Measurements from ENCODE around the gene CALHM6. TPM values are rescaled to one million over a fixed set of nuclear protein-coding genes. Genes with fewer than 3 reads are reported as not detected.

Gene CALHM6
- total and polyA plus RNA-seq, 9 of the 15 experiments (the other 6 are each of a cell fraction or from before 2014, with no cell fraction given): 0.24 TPM; not detected in 8

DNA sequence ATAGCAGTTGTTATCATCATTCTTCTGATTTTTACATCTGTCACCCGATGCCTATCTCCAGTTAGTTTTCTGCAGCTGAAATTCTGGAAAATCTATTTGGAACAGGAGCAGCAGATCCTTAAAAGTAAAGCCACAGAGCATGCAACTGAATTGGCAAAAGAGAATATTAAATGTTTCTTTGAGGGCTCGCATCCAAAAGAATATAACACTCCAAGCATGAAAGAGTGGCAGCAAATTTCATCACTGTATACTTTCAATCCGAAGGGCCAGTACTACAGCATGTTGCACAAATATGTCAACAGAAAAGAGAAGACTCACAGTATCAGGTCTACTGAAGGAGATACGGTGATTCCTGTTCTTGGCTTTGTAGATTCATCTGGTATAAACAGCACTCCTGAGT, 2.1 kb downstream of the CALHM6 start:
- peaks cover 10 to 12% of the 10 kb centered on the region in 2 experiments; a peak in 4 of 5 replicates for H3K4me1 ChIP-seq (replicated peaks in 1 of 2; ENCODE audit: control insufficient read depth in 2 of 2, insufficient read depth in 2 of 2, low read length in 2 of 2)
- WGBS (ENCODE audit: insufficient coverage, low coverage, missing lambda C conversion rate): 32% methylated on average over 4 of the region's 4 CpGs
- H3K4me2 ChIP-seq (ENCODE audit: insufficient read depth, low read length): no peak overlapping the region
- H3K9ac ChIP-seq (ENCODE audit: insufficient read depth in 1 of 2, low read depth in 2 of 2, low read length in 2 of 2): no peak overlapping the region
- no peaks in the 10 kb centered on the region for H4K20me1 ChIP-seq (replicated peaks; ENCODE audit: control insufficient read depth, insufficient read depth, low read length)
- H2AFZ ChIP-seq (ENCODE audit: low read depth, low read length): no peak overlapping the region
- intact Hi-C loops (cut with micrococcal nuclease): no loop called here
- no peak for DNase-seq (ENCODE audit: extremely low read depth in 1 of 4, low spot score in 3 of 4)
- ChIA-PET CTCF (ENCODE audit: low intra/inter-chr PET ratio) (no interaction called here), POLR2A (no interaction called here)
- no peak overlapping the region for H3K4me3 ChIP-seq
- no peak for FAIRE-seq
- no peak overlapping the region for H3K27ac ChIP-seq (ENCODE audit: extremely low read depth, low read depth, low read length)
- in situ Hi-C loops (cut with MboI): no loop called here
- H3K9me3 ChIP-seq (replicated peaks; ENCODE audit: control insufficient read depth, insufficient read depth, low read depth, low read length): no peaks in the 10 kb centered on the region
- H3K27me3 ChIP-seq (ENCODE audit: control insufficient read depth in 2 of 2, insufficient read depth in 2 of 2, low read length in 2 of 2): peaks cover 0 to 6% of the 10 kb centered on the region in 2 experiments; a peak in 1 of 5 replicates
- no peaks in the 10 kb centered on the region for H3K9me1 ChIP-seq (ENCODE audit: control insufficient read depth, insufficient read depth, low read length)
- no peaks in the 10 kb centered on the region for H3K36me3 ChIP-seq (ENCODE audit: control insufficient read depth, insufficient read depth, low read length)
- H3K79me2 ChIP-seq (ENCODE audit: control insufficient read depth, insufficient read depth, low read length): no peaks in the 10 kb centered on the region
- ATAC-seq: no peak
- no TSS peak for BruUV-seq (replicated peaks)
- TF ChIP-seq RBM22 (IDR thresholded peaks at IDR 0.05; ENCODE audit: low read depth, low read length, poor library complexity, severe bottlenecking) (no peak), HEY1 (CRISPR knock-in tag; IDR thresholded peaks at IDR 0.05; ENCODE audit: borderline replicate concordance) (no peak), POLR2G (IDR thresholded peaks at IDR 0.05; ENCODE audit: low read depth, low read length) (no peak), C11orf30 (IDR thresholded peaks at IDR 0.05; ENCODE audit: low read depth) (no peak), MCM7 (IDR thresholded peaks at IDR 0.05) (no peak), MTF1 (CRISPR knock-in tag; IDR thresholded peaks at IDR 0.05; ENCODE audit: borderline replicate concordance) (no peak), TCF7 (IDR thresholded peaks at IDR 0.05; ENCODE audit: borderline replicate concordance) (no peak), WHSC1 (IDR thresholded peaks at IDR 0.05; ENCODE audit: low read length) (no peak), ATF7 (IDR thresholded peaks at IDR 0.05) (no peak), ZFPM2 (CRISPR knock-in tag; IDR thresholded peaks at IDR 0.05) (no peak), NFE2 (IDR thresholded peaks at IDR 0.05; ENCODE audit: low read depth) (no peak), XRCC4 (IDR thresholded peaks at IDR 0.05; ENCODE audit: extremely low read depth, insufficient read depth, insufficient read length) (no peak)
- TF ChIP-seq, protein P1, sequence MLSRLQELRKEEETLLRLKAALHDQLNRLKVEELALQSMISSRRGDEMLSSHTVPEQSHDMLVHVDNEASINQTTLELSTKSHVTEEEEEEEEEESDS (CRISPR knock-in tag; IDR thresholded peaks at IDR 0.05): no peak
- TF ChIP-seq, protein P2, sequence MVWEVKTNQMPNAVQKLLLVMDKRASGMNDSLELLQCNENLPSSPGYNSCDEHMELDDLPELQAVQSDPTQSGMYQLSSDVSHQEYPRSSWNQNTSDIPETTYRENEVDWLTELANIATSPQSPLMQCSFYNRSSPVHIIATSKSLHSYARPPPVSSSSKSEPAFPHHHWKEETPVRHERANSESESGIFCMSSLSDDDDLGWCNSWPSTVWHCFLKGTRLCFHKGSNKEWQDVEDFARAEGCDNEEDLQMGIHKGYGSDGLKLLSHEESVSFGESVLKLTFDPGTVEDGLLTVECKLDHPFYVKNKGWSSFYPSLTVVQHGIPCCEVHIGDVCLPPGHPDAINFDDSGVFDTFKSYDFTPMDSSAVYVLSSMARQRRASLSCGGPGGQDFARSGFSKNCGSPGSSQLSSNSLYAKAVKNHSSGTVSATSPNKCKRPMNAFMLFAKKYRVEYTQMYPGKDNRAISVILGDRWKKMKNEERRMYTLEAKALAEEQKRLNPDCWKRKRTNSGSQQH (CRISPR knock-in tag; IDR thresholded peaks at IDR 0.05): no peak
- TF ChIP-seq, protein P3, sequence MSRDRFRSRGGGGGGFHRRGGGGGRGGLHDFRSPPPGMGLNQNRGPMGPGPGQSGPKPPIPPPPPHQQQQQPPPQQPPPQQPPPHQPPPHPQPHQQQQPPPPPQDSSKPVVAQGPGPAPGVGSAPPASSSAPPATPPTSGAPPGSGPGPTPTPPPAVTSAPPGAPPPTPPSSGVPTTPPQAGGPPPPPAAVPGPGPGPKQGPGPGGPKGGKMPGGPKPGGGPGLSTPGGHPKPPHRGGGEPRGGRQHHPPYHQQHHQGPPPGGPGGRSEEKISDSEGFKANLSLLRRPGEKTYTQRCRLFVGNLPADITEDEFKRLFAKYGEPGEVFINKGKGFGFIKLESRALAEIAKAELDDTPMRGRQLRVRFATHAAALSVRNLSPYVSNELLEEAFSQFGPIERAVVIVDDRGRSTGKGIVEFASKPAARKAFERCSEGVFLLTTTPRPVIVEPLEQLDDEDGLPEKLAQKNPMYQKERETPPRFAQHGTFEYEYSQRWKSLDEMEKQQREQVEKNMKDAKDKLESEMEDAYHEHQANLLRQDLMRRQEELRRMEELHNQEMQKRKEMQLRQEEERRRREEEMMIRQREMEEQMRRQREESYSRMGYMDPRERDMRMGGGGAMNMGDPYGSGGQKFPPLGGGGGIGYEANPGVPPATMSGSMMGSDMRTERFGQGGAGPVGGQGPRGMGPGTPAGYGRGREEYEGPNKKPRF (IDR thresholded peaks at IDR 0.05; ENCODE audit: low read depth, low read length): no peak
- TF ChIP-seq, protein P4, sequence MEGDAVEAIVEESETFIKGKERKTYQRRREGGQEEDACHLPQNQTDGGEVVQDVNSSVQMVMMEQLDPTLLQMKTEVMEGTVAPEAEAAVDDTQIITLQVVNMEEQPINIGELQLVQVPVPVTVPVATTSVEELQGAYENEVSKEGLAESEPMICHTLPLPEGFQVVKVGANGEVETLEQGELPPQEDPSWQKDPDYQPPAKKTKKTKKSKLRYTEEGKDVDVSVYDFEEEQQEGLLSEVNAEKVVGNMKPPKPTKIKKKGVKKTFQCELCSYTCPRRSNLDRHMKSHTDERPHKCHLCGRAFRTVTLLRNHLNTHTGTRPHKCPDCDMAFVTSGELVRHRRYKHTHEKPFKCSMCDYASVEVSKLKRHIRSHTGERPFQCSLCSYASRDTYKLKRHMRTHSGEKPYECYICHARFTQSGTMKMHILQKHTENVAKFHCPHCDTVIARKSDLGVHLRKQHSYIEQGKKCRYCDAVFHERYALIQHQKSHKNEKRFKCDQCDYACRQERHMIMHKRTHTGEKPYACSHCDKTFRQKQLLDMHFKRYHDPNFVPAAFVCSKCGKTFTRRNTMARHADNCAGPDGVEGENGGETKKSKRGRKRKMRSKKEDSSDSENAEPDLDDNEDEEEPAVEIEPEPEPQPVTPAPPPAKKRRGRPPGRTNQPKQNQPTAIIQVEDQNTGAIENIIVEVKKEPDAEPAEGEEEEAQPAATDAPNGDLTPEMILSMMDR (IDR thresholded peaks at IDR 0.05 in 2 of 3, conservative IDR thresholded peaks at IDR 0.05 in 1 of 3; ENCODE audit: insufficient read depth in 2 of 3, low read depth in 1 of 3, low read length in 3 of 3): no peak
- TF ChIP-seq, protein P5, sequence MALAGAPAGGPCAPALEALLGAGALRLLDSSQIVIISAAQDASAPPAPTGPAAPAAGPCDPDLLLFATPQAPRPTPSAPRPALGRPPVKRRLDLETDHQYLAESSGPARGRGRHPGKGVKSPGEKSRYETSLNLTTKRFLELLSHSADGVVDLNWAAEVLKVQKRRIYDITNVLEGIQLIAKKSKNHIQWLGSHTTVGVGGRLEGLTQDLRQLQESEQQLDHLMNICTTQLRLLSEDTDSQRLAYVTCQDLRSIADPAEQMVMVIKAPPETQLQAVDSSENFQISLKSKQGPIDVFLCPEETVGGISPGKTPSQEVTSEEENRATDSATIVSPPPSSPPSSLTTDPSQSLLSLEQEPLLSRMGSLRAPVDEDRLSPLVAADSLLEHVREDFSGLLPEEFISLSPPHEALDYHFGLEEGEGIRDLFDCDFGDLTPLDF (CRISPR knock-in tag; IDR thresholded peaks at IDR 0.05): no peak
